Dendritic cell treated with granulocyte-macrophage colony-stimulating factor and Interleukin-4, amounts not matched to agents 40 ng/mL and 50 ng/mL, for 4 days (primary cell): ENCODE data around the gene CCDC92.

Experiments used
- H3K27ac Mint-ChIP-seq: one replicate; pipeline ENCODE4 v1.8.0; 2022; ENCODE audit warnings: mild to moderate bottlenecking, mixed read lengths
- H3K27me3 Mint-ChIP-seq: one replicate; pipeline ENCODE4 v1.8.0; 2022; ENCODE audit warnings: mild to moderate bottlenecking, mixed read lengths
- H3K36me3 Mint-ChIP-seq: one replicate; pipeline ENCODE4 v1.8.0; 2022; ENCODE audit warnings: low read depth, mixed read lengths
- H3K4me1 Mint-ChIP-seq: one replicate; pipeline ENCODE4 v1.8.0; 2022; ENCODE audit warnings: low read depth, mixed read lengths
- H3K4me3 Mint-ChIP-seq: one replicate; pipeline ENCODE4 v1.8.0; 2022; ENCODE audit warnings: mild to moderate bottlenecking, moderate library complexity, mixed read lengths
- H3K9me3 Mint-ChIP-seq: one replicate; pipeline ENCODE4 v1.8.0; 2022; ENCODE audit warnings: mixed read lengths
- intact Hi-C: fragments of 100-400 bp; cut with micrococcal nuclease; formaldehyde crosslinking; loops from one replicate; pipeline ENCODE4 v1.15.0; 2022

CCDC92 gene

DNA sequence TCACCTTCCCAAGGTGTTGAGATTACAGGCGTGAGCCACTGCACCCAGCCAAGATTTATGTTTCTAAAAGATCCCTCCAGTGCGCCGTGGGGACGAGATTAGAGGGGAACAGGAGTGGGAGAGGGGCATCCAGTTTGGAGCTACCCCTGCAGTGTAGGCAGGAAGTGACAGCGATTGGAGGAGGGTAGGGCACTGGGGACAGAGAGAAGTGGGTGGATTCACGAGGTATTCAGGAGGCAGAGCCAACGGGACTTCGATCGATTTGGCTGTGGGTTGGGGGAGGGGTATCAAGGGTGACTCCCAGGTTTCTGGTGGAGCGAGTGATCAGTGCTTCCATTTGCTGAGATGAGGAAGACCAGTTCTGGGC lies 82.1 kb downstream of the CCDC92 start:
- peaks cover 38% of the 10 kb centered on the region for H3K4me1 Mint-ChIP-seq
- H3K9me3 Mint-ChIP-seq, result no peaks in the 10 kb centered on the region
- H3K36me3 Mint-ChIP-seq, result no peaks in the 10 kb centered on the region
- peaks cover 34% of the 10 kb centered on the region for H3K27me3 Mint-ChIP-seq
- H3K4me3 Mint-ChIP-seq, result no peak overlapping the region
- intact Hi-C loops, result no loop called here
- H3K27ac Mint-ChIP-seq, result no peak overlapping the region

DNA sequence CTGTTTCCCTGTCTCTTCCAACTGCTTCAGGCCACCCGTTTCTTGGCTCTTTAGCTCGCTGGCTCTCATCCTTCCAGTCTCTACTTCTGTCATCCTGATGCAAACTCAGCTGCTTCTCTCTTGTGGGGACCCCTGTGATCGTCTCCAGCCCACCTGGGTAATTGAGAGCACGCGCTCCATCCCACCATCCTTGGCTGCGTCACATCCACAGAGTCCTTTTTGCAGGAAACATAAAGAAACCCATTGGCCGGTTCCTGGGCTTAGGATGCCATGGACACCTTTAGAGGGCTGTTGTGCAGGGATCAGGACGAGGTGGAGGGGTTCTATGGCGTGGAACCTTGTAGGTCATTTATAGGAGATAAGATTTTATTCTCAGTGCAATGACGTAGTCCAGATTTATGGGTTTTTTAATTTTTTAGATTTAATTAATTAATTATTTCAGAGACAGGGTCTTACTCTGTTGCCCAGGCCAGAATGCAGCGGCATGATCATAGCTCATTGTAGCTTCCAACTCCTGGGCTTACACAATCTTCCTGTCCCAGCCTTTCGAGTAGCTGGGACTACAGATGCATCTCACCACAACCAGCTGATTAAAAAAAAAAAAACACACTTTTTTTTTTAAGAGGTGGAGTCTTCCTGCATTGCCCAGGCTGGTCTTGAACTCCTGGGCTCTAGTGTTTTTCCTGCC lies 82.6 kb downstream of the CCDC92 start:
- Mint-ChIP-seq H3K4me3 (no peak overlapping the region), H3K9me3 (no peaks in the 10 kb centered on the region), H3K27me3 (peaks cover 34% of the 10 kb centered on the region), H3K27ac (no peak overlapping the region), H3K4me1 (peaks cover 38% of the 10 kb centered on the region), H3K36me3 (no peaks in the 10 kb centered on the region)
- intact Hi-C loops, result no loop called here

DNA sequence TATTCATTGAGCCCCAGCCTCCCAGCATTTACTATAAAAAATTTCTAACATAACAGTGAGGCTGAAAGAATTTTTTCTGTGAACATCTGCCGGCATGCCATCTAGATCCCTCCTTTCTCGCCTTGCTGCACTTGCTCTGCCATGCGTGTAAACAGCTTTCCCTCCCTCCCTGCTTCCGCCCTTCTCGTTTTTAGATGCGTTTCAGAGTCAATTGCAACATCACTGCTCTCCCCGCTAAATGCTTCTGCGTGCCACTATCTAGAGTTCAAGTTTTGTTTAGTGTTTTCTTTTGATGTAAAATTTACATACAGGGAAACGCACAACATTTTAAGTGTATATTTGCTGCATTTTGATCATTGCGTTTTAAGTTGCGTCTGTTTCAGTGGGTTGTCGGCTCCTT lies 83.6 kb downstream of the CCDC92 start:
- Mint-ChIP-seq H3K36me3 (no peaks in the 10 kb centered on the region), H3K9me3 (no peaks in the 10 kb centered on the region), H3K27ac (no peak overlapping the region), H3K4me3 (no peak overlapping the region), H3K27me3 (peaks cover 34% of the 10 kb centered on the region), H3K4me1 (peaks cover 38% of the 10 kb centered on the region)
- intact Hi-C loops, result no loop called here

DNA sequence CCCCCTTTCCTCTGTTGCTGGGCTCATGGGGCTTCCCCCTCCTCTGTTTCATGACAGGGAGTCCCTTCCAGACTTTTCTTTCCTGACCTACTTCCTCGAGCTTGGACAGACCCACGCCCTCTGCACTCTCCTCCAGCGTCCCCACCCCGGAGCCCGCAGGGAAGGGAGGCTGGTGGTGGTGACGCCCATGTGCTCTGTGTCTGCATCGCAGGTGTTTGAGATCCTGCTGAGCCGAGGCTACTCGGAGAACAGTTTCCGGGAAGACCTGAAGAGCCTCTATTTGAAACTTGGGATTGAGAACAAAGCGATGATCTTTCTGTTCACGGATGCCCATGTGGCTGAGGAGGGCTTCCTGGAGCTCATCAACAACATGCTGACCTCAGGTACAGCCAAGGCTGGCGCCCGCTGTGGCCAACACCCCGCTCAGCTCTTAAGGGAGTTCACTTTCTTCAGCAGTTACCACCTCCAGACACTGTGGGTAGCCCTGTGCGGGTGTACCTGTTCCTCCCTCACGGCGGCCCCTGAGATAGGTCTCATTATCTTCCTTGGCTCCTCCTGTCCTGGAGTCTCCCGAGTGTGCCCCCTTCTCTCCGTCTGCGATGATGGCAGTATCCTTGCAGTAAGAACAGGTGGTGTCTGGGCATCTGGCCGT lies 85.6 kb downstream of the CCDC92 start:
- Mint-ChIP-seq H3K27ac (no peak overlapping the region), H3K4me1 (peaks cover 38% of the 10 kb centered on the region), H3K4me3 (no peak overlapping the region), H3K9me3 (no peaks in the 10 kb centered on the region), H3K27me3 (peaks cover 25% of the 10 kb centered on the region), H3K36me3 (no peaks in the 10 kb centered on the region)
- intact Hi-C loops, result no loop called here

DNA sequence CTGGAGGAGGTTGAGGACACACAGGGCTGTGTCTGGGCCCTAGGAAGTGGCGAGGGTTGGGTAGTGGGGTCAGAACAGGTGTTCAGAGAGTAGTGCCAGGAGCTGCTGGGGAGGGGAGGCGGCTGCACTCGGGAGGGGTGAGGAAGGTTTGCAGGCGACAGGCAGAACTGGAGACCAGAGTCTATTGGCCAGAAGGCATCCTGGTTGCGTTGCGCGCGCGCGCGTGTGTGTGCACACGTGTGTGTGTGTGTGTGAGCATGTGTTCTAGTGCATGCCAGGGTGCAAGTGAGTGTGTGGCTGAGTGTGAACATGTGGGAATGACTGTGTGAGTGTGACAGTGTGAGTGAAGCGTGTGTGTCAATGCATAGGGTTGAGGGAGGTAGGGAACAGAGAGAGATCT lies 86.4 kb downstream of the CCDC92 start:
- H3K27me3 Mint-ChIP-seq, result peaks cover 17% of the 10 kb centered on the region
- H3K9me3 Mint-ChIP-seq, result no peaks in the 10 kb centered on the region
- no peak overlapping the region for H3K27ac Mint-ChIP-seq
- peaks cover 30% of the 10 kb centered on the region for H3K4me1 Mint-ChIP-seq
- intact Hi-C loops, result no loop called here
- H3K36me3 Mint-ChIP-seq, result no peaks in the 10 kb centered on the region
- H3K4me3 Mint-ChIP-seq, result no peak overlapping the region
